T-helper 2 cell treated with Interferon-gamma antibody and Interleukin-4, amounts not matched to agents 5 μg/mL and 100 μg/mL, for 36 hours (primary cell): Measurements from ENCODE around the gene TMEM59L.

Source experiments
- DNase-seq: peaks from one replicate; pipeline ENCODE4 v3.0.0; 2021; ENCODE audit warnings: low spot score
- H3K27ac Mint-ChIP-seq: one replicate; pipeline ENCODE4 v1.8.0; 2021; ENCODE audit warnings: mild to moderate bottlenecking, mixed read lengths
- H3K27me3 Mint-ChIP-seq: one replicate; pipeline ENCODE4 v1.8.0; 2021; ENCODE audit warnings: low read depth, mixed read lengths
- H3K36me3 Mint-ChIP-seq: one replicate; pipeline ENCODE4 v1.8.0; 2021; ENCODE audit warnings: low read depth, mixed read lengths
- H3K4me1 Mint-ChIP-seq: one replicate; pipeline ENCODE4 v1.8.0; 2021; ENCODE audit warnings: low read depth, mixed read lengths
- H3K4me3 Mint-ChIP-seq: one replicate; pipeline ENCODE4 v1.8.0; 2022; ENCODE audit warnings: mild to moderate bottlenecking, moderate library complexity, mixed read lengths
- H3K9me3 Mint-ChIP-seq: one replicate; pipeline ENCODE4 v1.8.0; 2021; ENCODE audit warnings: mixed read lengths

Gene TMEM59L

GRCh38 chr19:18612772-18613588, at the start of gene TMEM59L:
Gene TMEM59L (plus strand): TSS chr19:18612870. CDS start chr19:18612959, 89 bp downstream.
- no peak within 1 kb of the TSS for H3K27ac Mint-ChIP-seq
- peak within 1 kb of the TSS; percentile 61 for H3K4me3 Mint-ChIP-seq
- peaks cover 5% of the 10 kb centered on the region for H3K4me1 Mint-ChIP-seq
- H3K36me3 Mint-ChIP-seq = no peaks in the 10 kb centered on the region
- H3K9me3 Mint-ChIP-seq = no peaks in the 10 kb centered on the region
- peaks cover 76% of the 10 kb centered on the region for H3K27me3 Mint-ChIP-seq
- peak; percentile 27 for DNase-seq

GRCh38 chr19:18566953-18567352, 45.7 kb upstream of the TMEM59L start:
- no peak overlapping the region for H3K4me3 Mint-ChIP-seq
- no peaks in the 10 kb centered on the region for H3K9me3 Mint-ChIP-seq
- no peak overlapping the region for H3K27ac Mint-ChIP-seq
- H3K36me3 Mint-ChIP-seq = peaks cover 51% of the 10 kb centered on the region
- H3K4me1 Mint-ChIP-seq = peaks cover 1% of the 10 kb centered on the region
- no peak for DNase-seq
- H3K27me3 Mint-ChIP-seq = no peaks in the 10 kb centered on the region

GRCh38 chr19:18568367-18568766, 44.3 kb upstream of the TMEM59L start:
- H3K27ac Mint-ChIP-seq = no peak overlapping the region
- no peaks in the 10 kb centered on the region for H3K27me3 Mint-ChIP-seq
- DNase-seq = no peak
- H3K9me3 Mint-ChIP-seq = no peaks in the 10 kb centered on the region
- no peak overlapping the region for H3K4me3 Mint-ChIP-seq
- peaks cover 55% of the 10 kb centered on the region for H3K36me3 Mint-ChIP-seq
- peaks cover 10% of the 10 kb centered on the region for H3K4me1 Mint-ChIP-seq

GRCh38 chr19:18571564-18572344, 40.9 kb upstream of the TMEM59L start, which contains the start of gene UBA52:
Gene UBA52 (plus strand): TSS chr19:18571857. CDS start chr19:18573301, 1,444 bp downstream.
- Mint-ChIP-seq H3K27me3 (no peaks in the 10 kb centered on the region), H3K36me3 (peaks cover 63% of the 10 kb centered on the region), H3K4me3 (peak within 1 kb of the TSS; percentile 91), H3K27ac (peak within 1 kb of the TSS; percentile 95), H3K9me3 (no peaks in the 10 kb centered on the region), H3K4me1 (peaks cover 10% of the 10 kb centered on the region)
- DNase-seq = peak; percentile 100

GRCh38 chr19:18574691-18575291, 37.9 kb upstream of the TMEM59L start:
- peak overlapping the region; percentile 24 for H3K4me3 Mint-ChIP-seq
- no peak for DNase-seq
- no peaks in the 10 kb centered on the region for H3K27me3 Mint-ChIP-seq
- no peaks in the 10 kb centered on the region for H3K9me3 Mint-ChIP-seq
- peaks cover 45% of the 10 kb centered on the region for H3K36me3 Mint-ChIP-seq
- H3K4me1 Mint-ChIP-seq = peaks cover 14% of the 10 kb centered on the region
- no peak overlapping the region for H3K27ac Mint-ChIP-seq

GRCh38 chr19:18576383-18576782, 36.3 kb upstream of the TMEM59L start:
- DNase-seq = no peak
- Mint-ChIP-seq H3K4me1 (peaks cover 13% of the 10 kb centered on the region), H3K27ac (no peak overlapping the region), H3K9me3 (no peaks in the 10 kb centered on the region), H3K27me3 (no peaks in the 10 kb centered on the region), H3K4me3 (no peak overlapping the region), H3K36me3 (peaks cover 41% of the 10 kb centered on the region)

GRCh38 chr19:18577365-18577914, 35.2 kb upstream of the TMEM59L start:
- no peaks in the 10 kb centered on the region for H3K9me3 Mint-ChIP-seq
- H3K4me3 Mint-ChIP-seq = no peak overlapping the region
- H3K4me1 Mint-ChIP-seq = peaks cover 12% of the 10 kb centered on the region
- no peaks in the 10 kb centered on the region for H3K27me3 Mint-ChIP-seq
- no peak overlapping the region for H3K27ac Mint-ChIP-seq
- no peak for DNase-seq
- peaks cover 36% of the 10 kb centered on the region for H3K36me3 Mint-ChIP-seq

GRCh38 chr19:18580311-18580710, 32.4 kb upstream of the TMEM59L start:
- Mint-ChIP-seq H3K27me3 (no peaks in the 10 kb centered on the region), H3K9me3 (no peaks in the 10 kb centered on the region), H3K27ac (no peak overlapping the region), H3K4me1 (peaks cover 8% of the 10 kb centered on the region), H3K4me3 (no peak overlapping the region), H3K36me3 (peaks cover 8% of the 10 kb centered on the region)
- DNase-seq = no peak

- H3K36me3 Mint-ChIP-seq = peaks cover 14% of the 10 kb centered on the region
- no peak overlapping the region for H3K27ac Mint-ChIP-seq
- no peaks in the 10 kb centered on the region for H3K9me3 Mint-ChIP-seq
- H3K4me1 Mint-ChIP-seq = peaks cover 23% of the 10 kb centered on the region
- no peaks in the 10 kb centered on the region for H3K27me3 Mint-ChIP-seq
- no peak for DNase-seq
- peak overlapping the region; percentile 4 for H3K4me3 Mint-ChIP-seq
Measured at GRCh38 chr19:18586306-18586705, 26.4 kb upstream of the TMEM59L start.

GRCh38 chr19:18587561-18587960, 25.1 kb upstream of the TMEM59L start:
- peak overlapping the region; percentile 91 for H3K4me3 Mint-ChIP-seq
- H3K27me3 Mint-ChIP-seq = no peaks in the 10 kb centered on the region
- no peak for DNase-seq
- H3K27ac Mint-ChIP-seq = peak overlapping the region; percentile 92
- H3K4me1 Mint-ChIP-seq = peaks cover 23% of the 10 kb centered on the region
- H3K9me3 Mint-ChIP-seq = no peaks in the 10 kb centered on the region
- peaks cover 14% of the 10 kb centered on the region for H3K36me3 Mint-ChIP-seq

- Mint-ChIP-seq H3K4me1 (peaks cover 23% of the 10 kb centered on the region), H3K4me3 (peak overlapping the region; percentile 91), H3K9me3 (no peaks in the 10 kb centered on the region), H3K36me3 (peaks cover 14% of the 10 kb centered on the region), H3K27me3 (no peaks in the 10 kb centered on the region), H3K27ac (peak overlapping the region; percentile 92)
- DNase-seq = no peak
Measured at GRCh38 chr19:18587962-18588610, 24.6 kb upstream of the TMEM59L start.

- H3K4me1 Mint-ChIP-seq = peaks cover 25% of the 10 kb centered on the region
- no peaks in the 10 kb centered on the region for H3K9me3 Mint-ChIP-seq
- peak within 1 kb of the TSS; percentile 91 for H3K4me3 Mint-ChIP-seq
- H3K27ac Mint-ChIP-seq = peak within 1 kb of the TSS; percentile 92
- no peaks in the 10 kb centered on the region for H3K27me3 Mint-ChIP-seq
- DNase-seq = peak; percentile 86
- H3K36me3 Mint-ChIP-seq = peaks cover 14% of the 10 kb centered on the region
Measured at GRCh38 chr19:18588611-18589379, 23.9 kb upstream of the TMEM59L start, which contains the start of gene REX1BD. Gene REX1BD (plus strand): TSS chr19:18588798. CDS start chr19:18588802, 4 bp downstream.
